Endodermal cell (in vitro differentiated cells): ENCODE data around the gene CLDN19. TPM values are rescaled to one million over a fixed set of nuclear protein-coding genes. Genes with fewer than 3 reads are reported as not detected.

Source experiments
- DNase-seq: peaks from one replicate; pipeline ENCODE4 v3.0.0-alpha.2; 2017
- H3K27ac ChIP-seq: 2 replicates; pipeline ENCODE4 v1.5.1; 2013; ENCODE audit warnings: mild to moderate bottlenecking, low read depth, low read length, moderate library complexity
- H3K27me3 ChIP-seq: 2 replicates; pipeline ENCODE4 v1.6.1; 2013; ENCODE audit warnings: mild to moderate bottlenecking, low read length, moderate library complexity; ENCODE audit not compliant: insufficient read depth, control insufficient read depth, poor library complexity, severe bottlenecking
- H3K36me3 ChIP-seq: 2 replicates; pipeline ENCODE4 v1.7.0; 2013; ENCODE audit warnings: mild to moderate bottlenecking, low read length, moderate library complexity; ENCODE audit not compliant: control insufficient read depth, insufficient read depth
- H3K4me1 ChIP-seq: one replicate; pipeline ENCODE4 v1.7.0; 2013; ENCODE audit warnings: low read length; ENCODE audit not compliant: control insufficient read depth, insufficient read depth
- H3K4me3 ChIP-seq: 2 replicates; pipeline ENCODE4 v1.5.1; 2013; ENCODE audit warnings: mild to moderate bottlenecking, low read length, moderate library complexity
- H3K9ac ChIP-seq: 2 replicates; pipeline ENCODE4 v1.6.1; 2013; ENCODE audit warnings: mild to moderate bottlenecking, low read length, moderate library complexity; ENCODE audit not compliant: poor library complexity, severe bottlenecking; ENCODE audit errors: extremely low read depth
- H3K9me3 ChIP-seq: 2 replicates; pipeline ENCODE4 v1.6.1; 2013; ENCODE audit warnings: mild to moderate bottlenecking, low read length, moderate library complexity; ENCODE audit not compliant: control insufficient read depth
- H3K27ac Mint-ChIP-seq: 2 replicates; pipeline ENCODE4 v1.8.0; 2020; ENCODE audit warnings: mixed read lengths
- H3K27me3 Mint-ChIP-seq: 2 replicates; pipeline ENCODE4 v1.8.0; 2021; ENCODE audit warnings: mild to moderate bottlenecking, mixed read lengths; ENCODE audit not compliant: insufficient read depth
- H3K36me3 Mint-ChIP-seq: 2 replicates; pipeline ENCODE4 v1.8.0; 2020; ENCODE audit warnings: low read depth, mixed read lengths
- H3K4me1 Mint-ChIP-seq: 2 replicates; pipeline ENCODE4 v1.8.0; 2020; ENCODE audit warnings: mixed read lengths
- H3K4me3 Mint-ChIP-seq: 2 replicates; pipeline ENCODE4 v1.8.0; 2020; ENCODE audit warnings: mild to moderate bottlenecking, moderate library complexity, mixed read lengths
- H3K9me3 Mint-ChIP-seq: 2 replicates; pipeline ENCODE4 v1.8.0; 2020; ENCODE audit warnings: mild to moderate bottlenecking, mixed read lengths
- WGBS, 2 experiments: methylation state at CpG; one replicate each; pipeline versions ENCODE4 v1.1.5 to v1.1.7; 2013; ENCODE audit warnings: missing lambda C conversion rate in 2 of 2, mixed read lengths in 1 of 2; ENCODE audit not compliant: insufficient coverage in 1 of 2, insufficient read length in 1 of 2; 5-methylcytosine and 5-hydroxymethylcytosine counted together
- total RNA-seq, 2 donors: library from RNA; stranded (reverse); fragmentation: NEBNext Ultra II Directional in 1 of 2; extraction: Animal tissue kit (Norgen Biotek cat#: 25700) in 1 of 2; gene quantifications; 2 replicates in 1 of 2; 3 replicates in 1 of 2; pipeline ENCODE4 v1.2.1, GENCODE V29; 2021
- TF ChIP-seq, protein P1 (sequence below): fragments of 200-600 bp; sonication (generic); conservative IDR thresholded peaks from 2 replicates; pipeline ENCODE4 v1.5.0; 2021; ENCODE audit warnings: antibody characterized with exemption, mild to moderate bottlenecking

The CLDN19 gene
- total RNA-seq, 2 donors from 2014 or later, result 31.6 to 32.6 TPM

DNA sequence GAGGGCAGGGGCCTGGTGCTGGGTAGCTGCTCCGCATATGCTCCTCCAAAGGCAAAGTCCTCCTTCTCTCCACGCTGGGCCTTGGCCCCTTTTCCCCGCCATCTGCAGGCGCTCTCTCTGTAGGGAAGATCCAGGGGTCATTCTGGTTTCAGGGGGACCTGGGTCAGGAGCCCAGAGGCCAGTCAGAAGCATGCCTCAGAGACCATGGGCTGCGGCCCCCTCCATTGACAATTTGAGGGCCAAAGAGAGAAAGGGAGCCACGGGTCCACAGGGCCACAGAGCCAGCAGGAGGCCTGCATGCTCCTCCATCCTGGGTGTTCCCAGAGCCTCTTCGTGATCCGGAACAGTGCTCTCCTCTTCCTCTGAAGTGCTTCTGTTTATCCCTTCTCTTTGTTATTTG, 2.1 kb upstream of the CLDN19 start:
- WGBS, 2 experiments, result 89 to 90% methylated on average over 4 to 8 of the region's 8 CpGs
- Histone ChIP-seq H3K4me1 (peaks cover 6% of the 10 kb centered on the region), H3K36me3 (peaks cover 15% of the 10 kb centered on the region), H3K27ac (no peak overlapping the region), H3K27me3 (no peaks in the 10 kb centered on the region), H3K9ac (no peak overlapping the region), H3K9me3 (no peaks in the 10 kb centered on the region), H3K4me3 (no peak overlapping the region)
- Mint-ChIP-seq H3K4me1 (peaks cover 23% of the 10 kb centered on the region), H3K9me3 (no peaks in the 10 kb centered on the region), H3K36me3 (peaks cover 12% of the 10 kb centered on the region), H3K27ac (no peak overlapping the region), H3K4me3 (no peak overlapping the region), H3K27me3 (no peaks in the 10 kb centered on the region)
- TF ChIP-seq, protein P1, sequence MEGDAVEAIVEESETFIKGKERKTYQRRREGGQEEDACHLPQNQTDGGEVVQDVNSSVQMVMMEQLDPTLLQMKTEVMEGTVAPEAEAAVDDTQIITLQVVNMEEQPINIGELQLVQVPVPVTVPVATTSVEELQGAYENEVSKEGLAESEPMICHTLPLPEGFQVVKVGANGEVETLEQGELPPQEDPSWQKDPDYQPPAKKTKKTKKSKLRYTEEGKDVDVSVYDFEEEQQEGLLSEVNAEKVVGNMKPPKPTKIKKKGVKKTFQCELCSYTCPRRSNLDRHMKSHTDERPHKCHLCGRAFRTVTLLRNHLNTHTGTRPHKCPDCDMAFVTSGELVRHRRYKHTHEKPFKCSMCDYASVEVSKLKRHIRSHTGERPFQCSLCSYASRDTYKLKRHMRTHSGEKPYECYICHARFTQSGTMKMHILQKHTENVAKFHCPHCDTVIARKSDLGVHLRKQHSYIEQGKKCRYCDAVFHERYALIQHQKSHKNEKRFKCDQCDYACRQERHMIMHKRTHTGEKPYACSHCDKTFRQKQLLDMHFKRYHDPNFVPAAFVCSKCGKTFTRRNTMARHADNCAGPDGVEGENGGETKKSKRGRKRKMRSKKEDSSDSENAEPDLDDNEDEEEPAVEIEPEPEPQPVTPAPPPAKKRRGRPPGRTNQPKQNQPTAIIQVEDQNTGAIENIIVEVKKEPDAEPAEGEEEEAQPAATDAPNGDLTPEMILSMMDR, result no peak
- no peak for DNase-seq

- Mint-ChIP-seq H3K27ac (peak overlapping the region; percentile 26), H3K4me3 (no peak overlapping the region), H3K9me3 (no peaks in the 10 kb centered on the region), H3K27me3 (no peaks in the 10 kb centered on the region), H3K4me1 (peaks cover 23% of the 10 kb centered on the region), H3K36me3 (peaks cover 8% of the 10 kb centered on the region)
- H3K36me3 ChIP-seq, result peaks cover 13% of the 10 kb centered on the region
- peaks cover 6% of the 10 kb centered on the region for H3K4me1 ChIP-seq
- no peak for DNase-seq
- no peaks in the 10 kb centered on the region for H3K27me3 ChIP-seq
- no peaks in the 10 kb centered on the region for H3K9me3 ChIP-seq
- H3K9ac ChIP-seq, result no peak overlapping the region
- H3K4me3 ChIP-seq, result no peak overlapping the region
- TF ChIP-seq, protein P1, result no peak
- 93 to 100% methylated on average over 2 to 4 of the region's 4 CpGs for WGBS, 2 experiments
- no peak overlapping the region for H3K27ac ChIP-seq
Observed at GRCh38 chr1:42741706-42742105, 1.7 kb upstream of the CLDN19 start.

- Mint-ChIP-seq H3K36me3 (peaks cover 7% of the 10 kb centered on the region), H3K27ac (peak overlapping the region; percentile 94), H3K4me1 (peaks cover 23% of the 10 kb centered on the region), H3K4me3 (peak overlapping the region; percentile 61), H3K9me3 (no peaks in the 10 kb centered on the region), H3K27me3 (no peaks in the 10 kb centered on the region)
- Histone ChIP-seq H3K4me3 (no peak overlapping the region), H3K9ac (peak overlapping the region; percentile 4), H3K36me3 (peaks cover 6% of the 10 kb centered on the region), H3K27me3 (no peaks in the 10 kb centered on the region), H3K27ac (no peak overlapping the region), H3K4me1 (peaks cover 6% of the 10 kb centered on the region), H3K9me3 (no peaks in the 10 kb centered on the region)
- TF ChIP-seq, protein P1, result no peak
- DNase-seq, result peak; percentile 82
- WGBS, 2 experiments, result 74 to 79% methylated on average over 6 to 18 of the region's 19 CpGs
Observed at GRCh38 chr1:42740851-42741580, 980 bp upstream of the CLDN19 start.
